HG02885 (cell line): ENCODE results near the gene HNRNPM.
"Not testable (repeated sequence)": the region's sequence is repeated elsewhere in the genome, so short reads cannot be mapped to it uniquely, and the experiment has no call there.

ENCODE experiments used
- ATAC-seq: cut with Tn5 transposase; IDR thresholded peaks from one replicate; pipeline ENCODE4 v1.9.1; 2021; ENCODE audit warnings: mild to moderate bottlenecking; ENCODE audit not compliant: unreplicated experiment, poor library complexity

HNRNPM gene

GRCh38 chr19:8504919-8505318, 60.1 kb downstream of the HNRNPM start:
- ATAC-seq, result no peak

GRCh38 chr19:8505680-8506401, 61.1 kb downstream of the HNRNPM start:
- ATAC-seq, result peak; percentile 62

GRCh38 chr19:8506402-8506957, 61.7 kb downstream of the HNRNPM start:
- ATAC-seq, result no peak

GRCh38 chr19:8510589-8511115, 65.9 kb downstream of the HNRNPM start:
- ATAC-seq, result no peak

GRCh38 chr19:8511573-8512101, 66.9 kb downstream of the HNRNPM start:
- ATAC-seq, result no peak

GRCh38 chr19:8512115-8512967, 67.6 kb downstream of the HNRNPM start:
- no peak for ATAC-seq

GRCh38 chr19:8513036-8513686, 68.4 kb downstream of the HNRNPM start:
- ATAC-seq, result no peak

GRCh38 chr19:8513687-8514504, 69.1 kb downstream of the HNRNPM start, which contains the start of gene ZNF414:
Gene ZNF414 (minus strand): TSS chr19:8514167. CDS start chr19:8514046, 121 bp downstream.
- peak; percentile 88 for ATAC-seq

- ATAC-seq, result not testable (repeated sequence)
Measured at GRCh38 chr19:8514505-8515009, 69.8 kb downstream of the HNRNPM start.

GRCh38 chr19:8515317-8515716, 70.5 kb downstream of the HNRNPM start:
- no peak for ATAC-seq

GRCh38 chr19:8517551-8518442, 73.0 kb downstream of the HNRNPM start:
- no peak for ATAC-seq

GRCh38 chr19:8518536-8518935, 73.8 kb downstream of the HNRNPM start:
- no peak for ATAC-seq

- no peak for ATAC-seq
Measured at GRCh38 chr19:8519388-8519787, 74.6 kb downstream of the HNRNPM start.

GRCh38 chr19:8525401-8525684, 80.6 kb downstream of the HNRNPM start:
- no peak for ATAC-seq

- no peak for ATAC-seq
Measured at GRCh38 chr19:8526345-8527091, 81.7 kb downstream of the HNRNPM start.

GRCh38 chr19:8528500-8528899, 83.7 kb downstream of the HNRNPM start:
- no peak for ATAC-seq

- no peak for ATAC-seq
Measured at GRCh38 chr19:8529369-8530006, 84.7 kb downstream of the HNRNPM start.
